Neutrophil (primary cell): Measurements from ENCODE around the gene EZH1.

Experiments
- H3K27ac ChIP-seq: fragments of 200-600 bp; sonication (generic); 2 replicates; pipeline ENCODE4 v1.5.1; 2016; ENCODE audit warnings: mild to moderate bottlenecking, moderate library complexity
- H3K27me3 ChIP-seq: fragments of 200-600 bp; sonication (generic); 2 replicates; pipeline ENCODE4 v1.6.0; 2016; ENCODE audit warnings: mild to moderate bottlenecking
- H3K36me3 ChIP-seq: fragments of 200-600 bp; sonication (generic); 2 replicates; pipeline ENCODE4 v1.5.1; 2017
- H3K4me1 ChIP-seq, 2 experiments: fragments of 200-600 bp in 1 of 2; sonication (generic) in 1 of 2; 1 replicate in 1 of 2; 2 replicates in 1 of 2; pipeline versions ENCODE4 v1.5.1 to v1.6.1; 2013 to 2016; ENCODE audit warnings: low read depth in 1 of 2, low read length in 1 of 2, mild to moderate bottlenecking in 1 of 2, moderate library complexity in 1 of 2; ENCODE audit not compliant: control insufficient read depth in 1 of 2, insufficient read depth in 1 of 2
- H3K4me3 ChIP-seq, 2 experiments: fragments of 200-600 bp in 1 of 2; sonication (generic) in 1 of 2; 1 replicate in 1 of 2; 2 replicates in 1 of 2; pipeline ENCODE4 v1.5.1; 2013 to 2016; ENCODE audit warnings: low read depth in 1 of 2, low read length in 1 of 2, mild to moderate bottlenecking in 1 of 2, moderate library complexity in 1 of 2
- H3K9me3 ChIP-seq: fragments of 200-600 bp; sonication (generic); 2 replicates; pipeline ENCODE4 v1.5.1; 2016
- TF ChIP-seq, protein P1 (sequence below): fragments of 200-600 bp; sonication (generic); IDR thresholded peaks from 2 replicates; pipeline ENCODE4 v1.5.1; 2016; ENCODE audit warnings: antibody characterized with exemption

The EZH1 gene

DNA sequence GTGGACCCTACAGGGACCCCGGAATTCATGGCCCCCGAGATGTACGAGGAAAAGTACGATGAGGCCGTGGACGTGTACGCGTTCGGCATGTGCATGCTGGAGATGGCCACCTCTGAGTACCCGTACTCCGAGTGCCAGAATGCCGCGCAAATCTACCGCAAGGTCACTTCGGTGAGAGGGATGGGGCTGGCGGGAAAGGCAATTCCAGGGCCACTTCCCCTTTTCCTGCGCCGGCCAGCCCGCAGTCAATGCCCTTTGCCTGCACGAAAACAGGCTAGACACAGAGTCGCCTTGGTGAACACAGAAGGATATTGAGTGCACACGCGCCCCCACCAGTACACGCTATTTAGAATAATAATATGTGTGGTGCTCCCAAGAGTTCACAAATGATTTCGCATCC, 39.6 kb upstream of the EZH1 start:
- peaks cover 100% of the 10 kb centered on the region for H3K27me3 ChIP-seq

DNA sequence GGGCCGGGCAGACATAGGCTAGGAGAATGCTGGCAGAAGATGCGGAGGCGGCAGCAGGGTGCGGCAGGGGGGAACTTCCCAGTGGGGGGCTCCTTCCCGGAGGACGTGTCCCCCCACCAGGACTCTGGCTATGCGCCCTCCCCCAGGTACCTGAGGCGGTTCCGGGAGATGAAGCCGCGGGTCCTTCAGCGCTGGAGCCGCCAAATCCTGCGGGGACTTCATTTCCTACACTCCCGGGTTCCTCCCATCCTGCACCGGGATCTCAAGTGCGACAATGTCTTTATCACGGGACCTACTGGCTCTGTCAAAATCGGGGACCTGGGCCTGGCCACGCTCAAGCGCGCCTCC, 38.9 kb upstream of the EZH1 start:
- Histone ChIP-seq H3K27ac (no peak overlapping the region), H3K27me3 (peaks cover 98% of the 10 kb centered on the region), H3K9me3 (no peaks in the 10 kb centered on the region), H3K36me3 (peaks cover 15% of the 10 kb centered on the region), H3K4me1 (peaks cover 8 to 21% of the 10 kb centered on the region in 2 experiments), H3K4me3 (no peak overlapping the region)
- TF ChIP-seq, protein P1, sequence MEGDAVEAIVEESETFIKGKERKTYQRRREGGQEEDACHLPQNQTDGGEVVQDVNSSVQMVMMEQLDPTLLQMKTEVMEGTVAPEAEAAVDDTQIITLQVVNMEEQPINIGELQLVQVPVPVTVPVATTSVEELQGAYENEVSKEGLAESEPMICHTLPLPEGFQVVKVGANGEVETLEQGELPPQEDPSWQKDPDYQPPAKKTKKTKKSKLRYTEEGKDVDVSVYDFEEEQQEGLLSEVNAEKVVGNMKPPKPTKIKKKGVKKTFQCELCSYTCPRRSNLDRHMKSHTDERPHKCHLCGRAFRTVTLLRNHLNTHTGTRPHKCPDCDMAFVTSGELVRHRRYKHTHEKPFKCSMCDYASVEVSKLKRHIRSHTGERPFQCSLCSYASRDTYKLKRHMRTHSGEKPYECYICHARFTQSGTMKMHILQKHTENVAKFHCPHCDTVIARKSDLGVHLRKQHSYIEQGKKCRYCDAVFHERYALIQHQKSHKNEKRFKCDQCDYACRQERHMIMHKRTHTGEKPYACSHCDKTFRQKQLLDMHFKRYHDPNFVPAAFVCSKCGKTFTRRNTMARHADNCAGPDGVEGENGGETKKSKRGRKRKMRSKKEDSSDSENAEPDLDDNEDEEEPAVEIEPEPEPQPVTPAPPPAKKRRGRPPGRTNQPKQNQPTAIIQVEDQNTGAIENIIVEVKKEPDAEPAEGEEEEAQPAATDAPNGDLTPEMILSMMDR, result no peak

More for the DNA sequence above, 39.6 kb upstream of the EZH1 start:
- no peaks in the 10 kb centered on the region for H3K9me3 ChIP-seq
- H3K27ac ChIP-seq, result no peak overlapping the region
- H3K4me1 ChIP-seq, result peaks cover 8 to 21% of the 10 kb centered on the region in 2 experiments
- TF ChIP-seq, protein P1, result no peak
- H3K4me3 ChIP-seq, result no peak overlapping the region
- peaks cover 9% of the 10 kb centered on the region for H3K36me3 ChIP-seq

DNA sequence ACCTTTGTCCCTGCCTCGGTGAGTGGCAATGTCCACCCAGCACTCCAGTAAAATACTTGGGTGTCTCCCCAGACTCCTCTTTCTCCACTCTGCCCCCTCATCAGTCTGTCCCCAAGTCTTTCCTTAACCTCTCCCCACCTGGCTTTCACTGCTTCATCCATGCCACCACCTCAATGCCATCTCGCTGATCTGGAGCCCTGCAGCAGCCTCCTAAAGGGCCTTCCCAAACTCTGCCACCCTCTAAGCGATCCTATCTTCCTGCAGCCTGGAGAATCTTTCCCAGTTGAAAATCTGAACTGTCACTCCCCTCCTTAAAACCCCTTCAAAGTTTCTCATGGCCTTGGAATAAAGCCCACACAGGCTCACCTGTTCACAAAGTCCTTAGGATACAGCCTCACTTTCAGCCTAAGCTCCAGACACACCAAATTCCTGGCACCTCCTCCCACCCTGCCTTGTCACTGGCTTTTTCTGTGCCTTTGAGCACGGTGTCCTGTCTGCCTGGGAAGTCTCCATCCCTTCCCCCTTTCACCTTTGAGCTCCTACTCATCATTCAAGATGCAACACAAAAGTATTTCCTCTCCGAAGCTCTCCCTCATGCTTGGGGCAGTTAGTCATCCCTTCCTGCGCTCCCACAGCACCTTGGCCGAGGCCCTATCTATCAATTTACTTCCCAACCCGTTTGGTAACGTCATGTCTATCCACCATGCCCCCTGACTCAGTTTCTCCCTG, 38.4 kb upstream of the EZH1 start:
- peaks cover 21% of the 10 kb centered on the region for H3K36me3 ChIP-seq
- TF ChIP-seq, protein P1, result no peak
- H3K27ac ChIP-seq, result no peak overlapping the region
- H3K27me3 ChIP-seq, result peaks cover 93% of the 10 kb centered on the region
- H3K4me3 ChIP-seq, result no peak overlapping the region
- H3K9me3 ChIP-seq, result no peaks in the 10 kb centered on the region
- H3K4me1 ChIP-seq, result peaks cover 8 to 21% of the 10 kb centered on the region in 2 experiments

DNA sequence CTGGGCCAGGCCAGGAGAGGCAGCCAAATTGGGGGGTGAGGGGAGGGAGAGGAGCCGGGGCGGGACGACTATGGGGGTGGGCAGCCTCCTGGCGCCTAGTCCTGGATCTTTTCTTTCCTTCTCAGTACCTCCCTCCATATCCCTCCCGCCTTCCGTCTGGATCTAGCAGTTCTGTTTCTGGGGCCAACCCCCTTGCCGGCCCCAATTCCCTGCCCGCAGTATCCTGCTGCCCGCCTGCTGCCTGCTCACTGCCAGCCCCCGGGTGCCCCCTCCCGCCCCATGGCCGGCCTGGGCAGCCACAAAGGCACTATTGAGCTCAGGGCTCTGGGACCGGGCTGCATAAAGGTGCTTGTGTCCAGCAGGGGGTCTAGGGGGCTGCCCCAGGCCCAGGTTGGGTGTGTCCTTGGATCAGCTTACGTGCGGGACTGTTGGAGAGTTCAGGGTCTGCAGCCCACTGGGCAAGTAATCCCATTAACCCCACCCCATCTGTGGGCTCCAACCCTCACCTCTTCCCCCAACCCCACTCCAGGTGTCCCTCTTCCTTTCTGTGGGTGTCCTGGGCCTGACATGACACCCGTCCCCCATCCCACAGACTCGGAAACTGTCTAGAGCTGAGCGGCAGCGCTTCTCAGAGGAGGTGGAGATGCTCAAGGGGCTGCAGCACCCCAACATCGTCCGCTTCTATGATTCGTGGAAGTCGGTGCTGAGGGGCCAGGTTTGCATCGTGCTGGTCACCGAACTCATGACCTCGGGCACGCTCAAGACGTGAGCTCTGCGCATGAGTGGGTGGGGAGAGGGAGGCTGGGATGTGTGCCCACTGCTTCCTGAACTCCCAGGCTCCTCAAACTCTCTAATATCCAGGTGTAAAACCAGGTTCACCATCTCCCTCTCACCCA, 37.6 kb upstream of the EZH1 start:
- peaks cover 8 to 21% of the 10 kb centered on the region in 2 experiments for H3K4me1 ChIP-seq

DNA sequence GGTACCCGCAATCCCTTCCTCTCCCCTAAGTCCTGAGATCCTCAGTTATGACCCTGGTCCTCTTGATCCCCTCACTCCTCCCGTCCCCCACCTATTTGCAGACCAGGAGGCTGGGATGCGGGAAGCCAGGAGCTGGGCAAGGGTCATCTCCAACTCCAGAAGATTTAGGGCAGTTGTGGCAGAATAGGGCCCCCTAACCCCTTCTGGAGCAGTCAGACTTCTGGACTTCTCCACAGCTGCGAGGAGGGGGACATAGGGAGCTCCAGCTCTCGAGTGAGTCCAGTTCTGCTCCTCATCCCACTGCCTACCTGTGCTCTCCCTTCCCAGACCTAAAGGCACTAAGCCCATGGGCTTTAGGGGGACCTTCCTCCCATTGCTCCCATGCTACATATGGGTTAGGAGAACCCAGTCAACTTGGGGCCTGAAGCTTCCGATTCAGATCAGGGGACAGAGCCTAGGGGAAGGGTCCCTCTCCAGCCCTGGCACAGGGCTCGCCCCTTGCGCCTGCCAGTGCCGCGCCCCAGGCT, 36.9 kb upstream of the EZH1 start:
- TF ChIP-seq, protein P1, result no peak
- no peak overlapping the region for H3K4me3 ChIP-seq
- no peak overlapping the region for H3K27ac ChIP-seq
- peaks cover 77% of the 10 kb centered on the region for H3K27me3 ChIP-seq
- peaks cover 8 to 21% of the 10 kb centered on the region in 2 experiments for H3K4me1 ChIP-seq
- peaks cover 36% of the 10 kb centered on the region for H3K36me3 ChIP-seq
- no peaks in the 10 kb centered on the region for H3K9me3 ChIP-seq

More for the DNA sequence above, 37.6 kb upstream of the EZH1 start:
- no peak overlapping the region for H3K27ac ChIP-seq
- H3K36me3 ChIP-seq, result peaks cover 29% of the 10 kb centered on the region
- H3K4me3 ChIP-seq, result no peak overlapping the region
- peaks cover 85% of the 10 kb centered on the region for H3K27me3 ChIP-seq
- no peaks in the 10 kb centered on the region for H3K9me3 ChIP-seq
- TF ChIP-seq, protein P1, result no peak
